Measurements from ENCODE around the gene CNTNAP5. TPM values are rescaled to one million over a fixed set of nuclear protein-coding genes. Genes with fewer than 3 reads are reported as not detected.

The CNTNAP5 gene
- total RNA-seq, 2 donors from 2014 or later = 0.11 TPM; not detected in 1

- no peak for DNase-seq (ENCODE audit: low spot score)
- TF ChIP-seq POLR2AphosphoS5 (IDR thresholded peaks at IDR 0.05) = no peak
- TF ChIP-seq POLR2A (IDR thresholded peaks at IDR 0.05) = no peak
- TF ChIP-seq CTCF (IDR thresholded peaks at IDR 0.05) = no peak
- Histone ChIP-seq H3K4me1 (replicated peaks) (no peaks in the 10 kb centered on the region), H3K4me3 (no peak overlapping the region), H3K27ac (no peak overlapping the region), H3K9me3 (no peaks in the 10 kb centered on the region), H3K36me3 (no peaks in the 10 kb centered on the region), H3K27me3 (replicated peaks; ENCODE audit: insufficient read depth) (no peaks in the 10 kb centered on the region)
- intact Hi-C loops (cut with DNase I) = no loop called here
- WGBS = 76% methylated on average over 4 of the region's 4 CpGs
These were observed 184.4 kb downstream of the CNTNAP5 start for GRCh38 chr2:124209441-124209840.

- WGBS = 48% methylated on average over 2 of the region's 2 CpGs
These were observed 186.4 kb downstream of the CNTNAP5 start for GRCh38 chr2:124211461-124211860.

GRCh38 chr2:124213977-124214587 is 189.0 kb downstream of the CNTNAP5 start:
- no peaks in the 10 kb centered on the region for H3K36me3 ChIP-seq
- TF ChIP-seq POLR2A (IDR thresholded peaks at IDR 0.05) (no peak), POLR2AphosphoS5 (IDR thresholded peaks at IDR 0.05) (no peak), CTCF (IDR thresholded peaks at IDR 0.05) (no peak)
- no peaks in the 10 kb centered on the region for H3K27me3 ChIP-seq (replicated peaks; ENCODE audit: insufficient read depth)
- intact Hi-C loops (cut with DNase I) = no loop called here
- H3K9me3 ChIP-seq = no peaks in the 10 kb centered on the region
- WGBS = 79% methylated on average over 7 of the region's 7 CpGs
- no peaks in the 10 kb centered on the region for H3K4me1 ChIP-seq (replicated peaks)
- DNase-seq (ENCODE audit: low spot score) = no peak
- H3K27ac ChIP-seq = no peak overlapping the region
- no peak overlapping the region for H3K4me3 ChIP-seq

More at GRCh38 chr2:124211461-124211860, 186.4 kb downstream of the CNTNAP5 start:
- Histone ChIP-seq H3K27ac (no peak overlapping the region), H3K36me3 (no peaks in the 10 kb centered on the region), H3K9me3 (no peaks in the 10 kb centered on the region), H3K4me1 (replicated peaks) (no peaks in the 10 kb centered on the region), H3K27me3 (replicated peaks; ENCODE audit: insufficient read depth) (no peaks in the 10 kb centered on the region), H3K4me3 (no peak overlapping the region)
- no peak for DNase-seq (ENCODE audit: low spot score)
- TF ChIP-seq CTCF (IDR thresholded peaks at IDR 0.05) = no peak
- TF ChIP-seq POLR2AphosphoS5 (IDR thresholded peaks at IDR 0.05) = no peak
- no peak for TF ChIP-seq POLR2A (IDR thresholded peaks at IDR 0.05)
- intact Hi-C loops (cut with DNase I) = no loop called here

- no peaks in the 10 kb centered on the region for H3K36me3 ChIP-seq
- 79% methylated on average over 4 of the region's 4 CpGs for WGBS
- H3K9me3 ChIP-seq = no peaks in the 10 kb centered on the region
- no peak overlapping the region for H3K27ac ChIP-seq
- TF ChIP-seq CTCF (IDR thresholded peaks at IDR 0.05) = no peak
- TF ChIP-seq POLR2A (IDR thresholded peaks at IDR 0.05) = no peak
- no peak for TF ChIP-seq POLR2AphosphoS5 (IDR thresholded peaks at IDR 0.05)
- no peaks in the 10 kb centered on the region for H3K4me1 ChIP-seq (replicated peaks)
- no peaks in the 10 kb centered on the region for H3K27me3 ChIP-seq (replicated peaks; ENCODE audit: insufficient read depth)
- intact Hi-C loops (cut with DNase I) = no loop called here
- no peak for DNase-seq (ENCODE audit: low spot score)
- no peak overlapping the region for H3K4me3 ChIP-seq
These were observed 221.1 kb downstream of the CNTNAP5 start for GRCh38 chr2:124246170-124246569.

GRCh38 chr2:124248386-124248785 is 223.3 kb downstream of the CNTNAP5 start:
- intact Hi-C loops (cut with DNase I) = no loop called here
- H3K4me3 ChIP-seq = no peak overlapping the region

More at GRCh38 chr2:124248386-124248785, 223.3 kb downstream of the CNTNAP5 start:
- no peak for DNase-seq (ENCODE audit: low spot score)
- no peaks in the 10 kb centered on the region for H3K27me3 ChIP-seq (replicated peaks; ENCODE audit: insufficient read depth)
- no peaks in the 10 kb centered on the region for H3K4me1 ChIP-seq (replicated peaks)
- H3K36me3 ChIP-seq = no peaks in the 10 kb centered on the region
- H3K9me3 ChIP-seq = no peaks in the 10 kb centered on the region
- H3K27ac ChIP-seq = no peak overlapping the region
- TF ChIP-seq POLR2AphosphoS5 (IDR thresholded peaks at IDR 0.05) (no peak), POLR2A (IDR thresholded peaks at IDR 0.05) (no peak), CTCF (IDR thresholded peaks at IDR 0.05) (no peak)
